HCT116 (cell line): Measurements from ENCODE around the gene C4BPB.
A peak's percentile ranks its signal among the peaks of the same experiment; 100 is the strongest.

ENCODE experiments used
- CTCF ChIP-seq, 3 experiments: fragments of 200-600 bp in 1 of 3; sonication (generic) in 1 of 3; IDR thresholded peaks in 2 of 3; conservative IDR thresholded peaks in 1 of 3; 2 replicates each; pipeline ENCODE4 v1.5.1; 2012 to 2017; ENCODE audit warnings: low read depth in 2 of 3, low read length in 2 of 3, antibody characterized with exemption in 1 of 3, borderline replicate concordance in 1 of 3, control low read depth in 1 of 3, mild to moderate bottlenecking in 1 of 3, mixed read lengths in 1 of 3, mixed run types in 1 of 3, moderate library complexity in 1 of 3; ENCODE audit not compliant: insufficient read depth in 1 of 3
- EZH2phosphoT487 ChIP-seq: fragments of 200-600 bp; IDR thresholded peaks from 2 replicates; pipeline ENCODE4 v1.6.1; 2018; ENCODE audit warnings: antibody characterized with exemption, borderline replicate concordance
- POLR2A ChIP-seq: IDR thresholded peaks from 2 replicates; pipeline ENCODE4 v1.7.0; 2011; ENCODE audit warnings: borderline replicate concordance; ENCODE audit not compliant: insufficient read depth, insufficient read length; ENCODE audit errors: extremely low read depth
- RAD21 ChIP-seq: IDR thresholded peaks from 2 replicates; pipeline ENCODE4 v1.6.1; 2012; ENCODE audit warnings: low read depth, mild to moderate bottlenecking
- REST ChIP-seq: IDR thresholded peaks from 2 replicates; pipeline ENCODE4 v1.6.1; 2012; ENCODE audit warnings: low read depth
- ZNF274 ChIP-seq: fragments of 200-500 bp; sonication (Bioruptor generic); IDR thresholded peaks from 2 replicates; pipeline ENCODE4 v1.6.1; 2014; ENCODE audit warnings: mild to moderate bottlenecking, low read depth, low read length, inconsistent platforms

GRCh38 chr1:207084701-207085180, 3.9 kb upstream of the C4BPB start:
- peak; percentile 85 for TF ChIP-seq RAD21
- peak; percentile 61 to 84 (median 62) for TF ChIP-seq CTCF (IDR thresholded peaks at IDR 0.05 in 2 of 3, conservative IDR thresholded peaks at IDR 0.05 in 1 of 3; ENCODE audit: borderline replicate concordance in 1 of 3, insufficient read depth in 1 of 3, low read depth in 2 of 3, low read length in 2 of 3)
- no peak for TF ChIP-seq EZH2phosphoT487
- no peak for TF ChIP-seq REST
- TF ChIP-seq POLR2A: no peak
- TF ChIP-seq ZNF274: no peak
